ENCODE data around the gene STK35. TPM values are rescaled to one million over a fixed set of nuclear protein-coding genes. Genes with fewer than 3 reads are reported as not detected.

Gene STK35
- total and polyA plus RNA-seq, 9 of the 15 experiments (the other 6 are each of a cell fraction or from before 2014, with no cell fraction given) = 1.0 to 11.0 (median 6.3) TPM

DNA sequence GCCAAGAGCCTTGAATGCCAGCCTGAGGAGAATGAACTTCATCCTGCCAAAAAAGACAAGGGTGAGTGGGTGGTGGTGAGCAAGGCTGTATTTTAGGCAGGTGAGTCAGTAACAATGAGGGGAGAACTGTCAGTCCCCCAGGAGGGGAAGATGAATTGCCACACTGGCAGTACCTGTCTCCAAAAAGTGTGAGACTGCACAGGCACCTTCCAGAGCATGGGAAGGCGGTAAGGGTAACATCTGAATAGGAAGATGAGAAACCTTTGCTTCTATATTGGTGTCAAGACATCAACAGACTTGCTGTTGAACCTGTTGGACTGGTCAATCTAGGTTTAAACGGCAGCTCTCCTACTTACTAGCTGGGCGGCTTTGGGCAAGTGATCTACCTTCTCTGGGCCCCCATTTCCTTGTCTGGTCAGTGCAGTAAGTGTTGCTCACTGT is 30.9 kb downstream of the STK35 start:
- Histone ChIP-seq H3K4me1 (replicated peaks in 1 of 2; ENCODE audit: control insufficient read depth in 2 of 2, insufficient read depth in 2 of 2, low read length in 2 of 2) (no peaks in the 10 kb centered on the region; a peak in 3 of 5 replicates), H3K79me2 (ENCODE audit: control insufficient read depth, insufficient read depth, low read length) (peaks cover 16% of the 10 kb centered on the region), H3K4me2 (ENCODE audit: insufficient read depth, low read length) (no peak overlapping the region), H2AFZ (ENCODE audit: low read depth, low read length) (no peak overlapping the region), H3K9me3 (replicated peaks; ENCODE audit: control insufficient read depth, insufficient read depth, low read depth, low read length) (no peaks in the 10 kb centered on the region), H4K20me1 (replicated peaks; ENCODE audit: control insufficient read depth, insufficient read depth, low read length) (peaks cover 21% of the 10 kb centered on the region), H3K4me3 (no peak overlapping the region), H3K27ac (ENCODE audit: extremely low read depth, low read depth, low read length) (no peak overlapping the region), H3K9me1 (ENCODE audit: control insufficient read depth, insufficient read depth, low read length) (peaks cover 5% of the 10 kb centered on the region), H3K36me3 (ENCODE audit: control insufficient read depth, insufficient read depth, low read length) (peaks cover 9% of the 10 kb centered on the region; the same call in 2 of the 3 replicates), H3K9ac (ENCODE audit: insufficient read depth in 1 of 2, low read depth in 2 of 2, low read length in 2 of 2) (no peak overlapping the region), H3K27me3 (ENCODE audit: control insufficient read depth in 2 of 2, insufficient read depth in 2 of 2, low read length in 2 of 2) (no peaks in the 10 kb centered on the region)
- WGBS (ENCODE audit: insufficient coverage, low coverage, missing lambda C conversion rate) = 97% methylated on average over 3 of the region's 3 CpGs
- ChIA-PET POLR2A (interaction anchor here (0.6 kb wide), 1 partner anchor 207 kb away, joined by 3 read pairs; no protein-coding TSS in a partner anchor), CTCF (ENCODE audit: low intra/inter-chr PET ratio) (no interaction called here)
- in situ Hi-C loops (cut with MboI) = no loop called here
- DNase-seq (ENCODE audit: extremely low read depth in 1 of 4, low spot score in 3 of 4) (no peak), FAIRE-seq (no peak), ATAC-seq (no peak)
- BruUV-seq (replicated peaks) = no TSS peak
- intact Hi-C loops (cut with micrococcal nuclease) = no loop called here
- TF ChIP-seq HOXB6 (CRISPR knock-in tag; IDR thresholded peaks at IDR 0.05; ENCODE audit: borderline replicate concordance) = no peak
- TF ChIP-seq DDX20 (tag; IDR thresholded peaks at IDR 0.05; ENCODE audit: low read depth) = no peak
- TF ChIP-seq ETV1 (tag; conservative IDR thresholded peaks at IDR 0.05; ENCODE audit: low read depth) = no peak
- no peak for TF ChIP-seq FOS (IDR thresholded peaks at IDR 0.05; ENCODE audit: extremely low read depth, insufficient read length)
- no peak for TF ChIP-seq PCBP1 (IDR thresholded peaks at IDR 0.05; ENCODE audit: low read depth, low read length, poor library complexity, severe bottlenecking)
- no peak for TF ChIP-seq RFX5 (IDR thresholded peaks at IDR 0.05; ENCODE audit: low read depth, low read length)
- TF ChIP-seq, protein P1, sequence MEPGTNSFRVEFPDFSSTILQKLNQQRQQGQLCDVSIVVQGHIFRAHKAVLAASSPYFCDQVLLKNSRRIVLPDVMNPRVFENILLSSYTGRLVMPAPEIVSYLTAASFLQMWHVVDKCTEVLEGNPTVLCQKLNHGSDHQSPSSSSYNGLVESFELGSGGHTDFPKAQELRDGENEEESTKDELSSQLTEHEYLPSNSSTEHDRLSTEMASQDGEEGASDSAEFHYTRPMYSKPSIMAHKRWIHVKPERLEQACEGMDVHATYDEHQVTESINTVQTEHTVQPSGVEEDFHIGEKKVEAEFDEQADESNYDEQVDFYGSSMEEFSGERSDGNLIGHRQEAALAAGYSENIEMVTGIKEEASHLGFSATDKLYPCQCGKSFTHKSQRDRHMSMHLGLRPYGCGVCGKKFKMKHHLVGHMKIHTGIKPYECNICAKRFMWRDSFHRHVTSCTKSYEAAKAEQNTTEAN (CRISPR knock-in tag; IDR thresholded peaks at IDR 0.05) = no peak
- TF ChIP-seq ZNF263 (CRISPR knock-in tag; IDR thresholded peaks at IDR 0.05; ENCODE audit: borderline replicate concordance) = no peak
